SU-DHL-6 (cell line): ENCODE data around the gene BNC2.

Experiments used
- CTCF ChIP-seq: fragments of 200-600 bp; sonication (generic); IDR thresholded peaks from one replicate; pipeline ENCODE4 v1.5.1; 2017; ENCODE audit warnings: antibody characterized with exemption, mild to moderate bottlenecking, low read length, moderate library complexity; ENCODE audit not compliant: insufficient read depth, poor library complexity, severe bottlenecking
- EZH2phosphoT487 ChIP-seq: fragments of 200-600 bp; sonication (generic), shearing (Covaris generic); conservative IDR thresholded peaks from 2 replicates; pipeline ENCODE4 v1.6.1; 2018; ENCODE audit warnings: mild to moderate bottlenecking, antibody characterized with exemption, low read length, moderate library complexity, mixed read lengths

GRCh38 chr9:16817002-16817401 is 53.5 kb downstream of the BNC2 start:
- TF ChIP-seq CTCF = no peak
- no peak for TF ChIP-seq EZH2phosphoT487
